H9 (cell line): ENCODE results near the gene CTNNBL1. TPM values are rescaled to one million over a fixed set of nuclear protein-coding genes. Genes with fewer than 3 reads are reported as not detected.

Source experiments
- DNase-seq: peaks from one replicate; pipeline ENCODE4 v3.0.0-alpha.2; 2017
- H2AFZ ChIP-seq: one replicate; pipeline ENCODE4 v1.6.1; 2013; ENCODE audit warnings: mild to moderate bottlenecking, low read length, control low read depth, moderate library complexity
- H2AK5ac ChIP-seq: 2 replicates; pipeline ENCODE4 v1.6.1; 2013; ENCODE audit warnings: low read length, control low read depth, mixed read lengths; ENCODE audit not compliant: insufficient read length
- H2BK120ac ChIP-seq: one replicate; pipeline ENCODE4 v1.6.1; 2013; ENCODE audit warnings: low read depth, mild to moderate bottlenecking, low read length, control low read depth, inconsistent platforms; ENCODE audit not compliant: poor library complexity, severe bottlenecking
- H2BK12ac ChIP-seq: 2 replicates; pipeline ENCODE4 v1.6.1; 2013; ENCODE audit warnings: low read length, control low read depth, mixed read lengths, low read depth; ENCODE audit not compliant: insufficient read length
- H2BK15ac ChIP-seq: 2 replicates; pipeline ENCODE4 v1.6.1; 2013; ENCODE audit warnings: low read depth, low read length, control low read depth
- H2BK20ac ChIP-seq: one replicate; pipeline ENCODE4 v1.6.1; 2013; ENCODE audit warnings: low read depth, mild to moderate bottlenecking, low read length, control low read depth, inconsistent platforms; ENCODE audit not compliant: poor library complexity, severe bottlenecking
- H2BK5ac ChIP-seq: 2 replicates; pipeline ENCODE4 v1.6.1; 2013; ENCODE audit warnings: low read length, control low read depth, mixed read lengths; ENCODE audit not compliant: insufficient read length
- H3K14ac ChIP-seq: 2 replicates; pipeline ENCODE4 v1.6.1; 2013; ENCODE audit warnings: low read length, control low read depth; ENCODE audit not compliant: insufficient read depth
- H3K18ac ChIP-seq: 2 replicates; pipeline ENCODE4 v1.6.1; 2013; ENCODE audit warnings: low read depth, mild to moderate bottlenecking, mixed read lengths, low read length, control low read depth; ENCODE audit not compliant: insufficient read length
- H3K23ac ChIP-seq: 2 replicates; pipeline ENCODE4 v1.6.1; 2013; ENCODE audit warnings: low read length, control low read depth, mixed read lengths, low read depth; ENCODE audit not compliant: insufficient read length
- H3K23me2 ChIP-seq: 2 replicates; pipeline ENCODE4 v1.6.1; 2013; ENCODE audit warnings: low read depth, mild to moderate bottlenecking, mixed read lengths, low read length, control low read depth; ENCODE audit not compliant: insufficient read length, poor library complexity, severe bottlenecking
- H3K27ac ChIP-seq: 2 replicates; pipeline ENCODE4 v1.5.1; 2013; ENCODE audit warnings: low read length, control low read depth, mixed read lengths, low read depth; ENCODE audit not compliant: insufficient read length
- H3K27me3 ChIP-seq: 2 replicates; pipeline ENCODE4 v1.6.1; 2013; ENCODE audit warnings: low read length, control low read depth, inconsistent platforms; ENCODE audit not compliant: insufficient read depth
- H3K4ac ChIP-seq: 2 replicates; pipeline ENCODE4 v1.6.1; 2013; ENCODE audit warnings: low read depth, mild to moderate bottlenecking, control low read depth, inconsistent platforms, low read length, moderate library complexity
- H3K4me1 ChIP-seq: 2 replicates; pipeline ENCODE4 v1.6.1; 2013; ENCODE audit warnings: low read length, control low read depth, inconsistent platforms; ENCODE audit not compliant: insufficient read depth
- H3K4me2 ChIP-seq: 2 replicates; pipeline ENCODE4 v1.6.1; 2013; ENCODE audit warnings: low read length, control low read depth, mixed read lengths; ENCODE audit not compliant: insufficient read length, insufficient read depth
- H3K56ac ChIP-seq: 2 replicates; pipeline ENCODE4 v1.6.1; 2013; ENCODE audit warnings: low read depth, mild to moderate bottlenecking, mixed read lengths, low read length, control low read depth; ENCODE audit not compliant: insufficient read length
- H3K79me1 ChIP-seq: 2 replicates; pipeline ENCODE4 v1.6.1; 2013; ENCODE audit warnings: low read depth, mild to moderate bottlenecking, moderate library complexity, low read length, control low read depth, inconsistent platforms; ENCODE audit not compliant: insufficient read depth, poor library complexity, severe bottlenecking
- H3K79me2 ChIP-seq: 2 replicates; pipeline ENCODE4 v1.6.1; 2013; ENCODE audit warnings: low read length, control low read depth, inconsistent platforms; ENCODE audit not compliant: insufficient read depth
- H3K9ac ChIP-seq: 2 replicates; pipeline ENCODE4 v1.6.1; 2013; ENCODE audit warnings: low read length, control low read depth, mixed read lengths; ENCODE audit not compliant: insufficient read length; ENCODE audit errors: extremely low read depth
- H3K9me3 ChIP-seq: one replicate; pipeline ENCODE4 v1.6.1; 2013; ENCODE audit warnings: low read depth, low read length, inconsistent platforms; ENCODE audit not compliant: control insufficient read depth
- H3T11ph ChIP-seq: one replicate; pipeline ENCODE4 v1.6.1; 2013; ENCODE audit warnings: mild to moderate bottlenecking, low read length, control low read depth, inconsistent platforms
- H4K20me1 ChIP-seq: one replicate; pipeline ENCODE4 v1.6.1; 2013; ENCODE audit not compliant: control insufficient read depth, insufficient read length, insufficient read depth
- H4K5ac ChIP-seq: 2 replicates; pipeline ENCODE4 v1.6.1; 2013; ENCODE audit warnings: low read depth, mild to moderate bottlenecking, mixed read lengths, low read length, control low read depth; ENCODE audit not compliant: insufficient read length
- H4K8ac ChIP-seq: replicated peaks from 2 replicates; pipeline ENCODE4 v1.6.1; 2013; ENCODE audit warnings: low read length, control low read depth, mixed read lengths, low read depth; ENCODE audit not compliant: insufficient read length
- H4K91ac ChIP-seq: 2 replicates; pipeline ENCODE4 v1.6.1; 2013; ENCODE audit warnings: low read depth, mild to moderate bottlenecking, moderate library complexity, mixed read lengths, low read length, control low read depth; ENCODE audit not compliant: insufficient read length
- H3K27ac Mint-ChIP-seq, 3 experiments: 2 replicates in 2 of 3; 3 replicates in 1 of 3; pipeline ENCODE4 v1.8.0; 2020 to 2021; ENCODE audit warnings: mixed read lengths in 3 of 3, mild to moderate bottlenecking in 1 of 3, moderate library complexity in 1 of 3
- H3K27me3 Mint-ChIP-seq: 2 replicates; pipeline ENCODE4 v1.8.0; 2021; ENCODE audit warnings: low read depth, mild to moderate bottlenecking, moderate library complexity, mixed read lengths
- H3K36me3 Mint-ChIP-seq, 3 experiments: 2 replicates in 2 of 3; 3 replicates in 1 of 3; pipeline ENCODE4 v1.8.0; 2020 to 2021; ENCODE audit warnings: low read depth in 3 of 3, mixed read lengths in 3 of 3; ENCODE audit not compliant: insufficient read depth in 1 of 3
- H3K4me1 Mint-ChIP-seq, 2 experiments: 2 replicates each; pipeline ENCODE4 v1.8.0; 2020; ENCODE audit warnings: mixed read lengths in 2 of 2
- H3K4me3 Mint-ChIP-seq, 2 experiments: 2 replicates in 1 of 2; 3 replicates in 1 of 2; pipeline ENCODE4 v1.8.0; 2020 to 2021; ENCODE audit warnings: mild to moderate bottlenecking in 2 of 2, mixed read lengths in 2 of 2, moderate library complexity in 1 of 2
- H3K9me3 Mint-ChIP-seq, 2 experiments: 2 replicates in 1 of 2; 3 replicates in 1 of 2; pipeline ENCODE4 v1.8.0; 2020; ENCODE audit warnings: mild to moderate bottlenecking in 2 of 2, mixed read lengths in 2 of 2, moderate library complexity in 1 of 2
- WGBS: extraction: QIAGEN DNeasy Blood & Tissue Kit; methylation state at CpG from one replicate; pipeline ENCODE4 v1.1.7; 2013; ENCODE audit warnings: missing lambda C conversion rate, low lambda C conversion rate, mixed read lengths; ENCODE audit not compliant: insufficient read length; ENCODE audit errors: extremely low coverage; 5-methylcytosine and 5-hydroxymethylcytosine counted together
- total RNA-seq: library from RNA; stranded (reverse); gene quantifications from 2 replicates; pipeline ENCODE4 v1.2.1, GENCODE V29; 2021
- TF ChIP-seq, protein P1 (sequence below): fragments of 200-600 bp; sonication (generic); conservative IDR thresholded peaks from 3 replicates; pipeline ENCODE4 v1.8.0; 2021; ENCODE audit warnings: antibody characterized with exemption, mild to moderate bottlenecking

The CTNNBL1 gene
- total RNA-seq, 1 experiment from 2014 or later: 67.2 TPM

DNA sequence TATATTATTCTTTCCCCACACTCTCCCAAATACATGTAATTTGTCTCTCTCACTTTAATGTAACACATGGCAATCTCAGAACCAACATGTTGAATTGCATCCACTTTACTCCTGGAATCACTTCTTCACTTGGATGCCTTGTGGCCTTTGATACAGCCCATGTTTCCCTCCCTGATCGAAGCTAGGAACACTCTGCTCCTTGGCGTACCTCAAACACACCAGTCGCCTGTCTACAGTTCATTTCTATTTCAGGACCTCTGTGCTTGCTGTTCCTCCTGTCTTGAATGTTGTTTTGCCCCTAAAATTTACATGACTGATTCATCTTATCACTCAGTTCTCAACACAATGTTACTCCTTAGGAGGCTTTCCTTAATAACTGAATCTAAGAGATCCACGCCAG lies 106.8 kb downstream of the CTNNBL1 start:
- Mint-ChIP-seq H3K9me3 (no peaks in the 10 kb centered on the region), H3K4me3 (no peak overlapping the region), H3K27ac (no peak overlapping the region), H3K4me1 (0 out of 4 replicates have a peak, but pooled peaks cover 0 to 5% of the 10 kb centered on the region in 2 experiments), H3K27me3 (no peaks in the 10 kb centered on the region), H3K36me3 (peaks cover 3 to 4% (median 4%) of the 10 kb centered on the region in 3 experiments; a peak in 4 of 7 replicates)
- Histone ChIP-seq H2BK5ac (no peak overlapping the region), H3K79me1 (no peaks in the 10 kb centered on the region), H4K91ac (no peak overlapping the region), H3K18ac (no peak overlapping the region), H2BK120ac (no peak overlapping the region), H3K14ac (no peak overlapping the region), H3K27ac (no peak overlapping the region), H4K5ac (no peak overlapping the region), H3K27me3 (no peaks in the 10 kb centered on the region), H2BK20ac (no peak overlapping the region), H4K8ac (no peak overlapping the region), H4K20me1 (no peaks in the 10 kb centered on the region), H3K4me1 (no peaks in the 10 kb centered on the region), H2AFZ (no peak overlapping the region), H3K4ac (no peak overlapping the region), H3K9ac (no peak overlapping the region), H3K23ac (no peak overlapping the region), H2BK12ac (no peak overlapping the region), H3K9me3 (no peaks in the 10 kb centered on the region), H2AK5ac (no peak overlapping the region), H3K4me2 (no peak overlapping the region), H3K56ac (no peak overlapping the region), H3K23me2 (no peaks in the 10 kb centered on the region), H3T11ph (no peak overlapping the region), H3K79me2 (no peaks in the 10 kb centered on the region), H2BK15ac (no peak overlapping the region)
- no peak for DNase-seq
- no CpG with 5 or more reads among the region's 4 CpGs for WGBS
- TF ChIP-seq, protein P1, sequence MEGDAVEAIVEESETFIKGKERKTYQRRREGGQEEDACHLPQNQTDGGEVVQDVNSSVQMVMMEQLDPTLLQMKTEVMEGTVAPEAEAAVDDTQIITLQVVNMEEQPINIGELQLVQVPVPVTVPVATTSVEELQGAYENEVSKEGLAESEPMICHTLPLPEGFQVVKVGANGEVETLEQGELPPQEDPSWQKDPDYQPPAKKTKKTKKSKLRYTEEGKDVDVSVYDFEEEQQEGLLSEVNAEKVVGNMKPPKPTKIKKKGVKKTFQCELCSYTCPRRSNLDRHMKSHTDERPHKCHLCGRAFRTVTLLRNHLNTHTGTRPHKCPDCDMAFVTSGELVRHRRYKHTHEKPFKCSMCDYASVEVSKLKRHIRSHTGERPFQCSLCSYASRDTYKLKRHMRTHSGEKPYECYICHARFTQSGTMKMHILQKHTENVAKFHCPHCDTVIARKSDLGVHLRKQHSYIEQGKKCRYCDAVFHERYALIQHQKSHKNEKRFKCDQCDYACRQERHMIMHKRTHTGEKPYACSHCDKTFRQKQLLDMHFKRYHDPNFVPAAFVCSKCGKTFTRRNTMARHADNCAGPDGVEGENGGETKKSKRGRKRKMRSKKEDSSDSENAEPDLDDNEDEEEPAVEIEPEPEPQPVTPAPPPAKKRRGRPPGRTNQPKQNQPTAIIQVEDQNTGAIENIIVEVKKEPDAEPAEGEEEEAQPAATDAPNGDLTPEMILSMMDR: no peak
